ENCODE measurements around the gene ATXN7L3.

Gene ATXN7L3

GRCh38 chr17:44218344-44219107 is 18.8 kb upstream of the ATXN7L3 start:
- peak; percentile 81 for DNase-seq

GRCh38 chr17:44217738-44218343 is 18.2 kb upstream of the ATXN7L3 start:
- DNase-seq: no peak

GRCh38 chr17:44216694-44217093 is 17.0 kb upstream of the ATXN7L3 start:
- DNase-seq: no peak

GRCh38 chr17:44216173-44216572 is 16.5 kb upstream of the ATXN7L3 start:
- no peak for DNase-seq

DNA sequence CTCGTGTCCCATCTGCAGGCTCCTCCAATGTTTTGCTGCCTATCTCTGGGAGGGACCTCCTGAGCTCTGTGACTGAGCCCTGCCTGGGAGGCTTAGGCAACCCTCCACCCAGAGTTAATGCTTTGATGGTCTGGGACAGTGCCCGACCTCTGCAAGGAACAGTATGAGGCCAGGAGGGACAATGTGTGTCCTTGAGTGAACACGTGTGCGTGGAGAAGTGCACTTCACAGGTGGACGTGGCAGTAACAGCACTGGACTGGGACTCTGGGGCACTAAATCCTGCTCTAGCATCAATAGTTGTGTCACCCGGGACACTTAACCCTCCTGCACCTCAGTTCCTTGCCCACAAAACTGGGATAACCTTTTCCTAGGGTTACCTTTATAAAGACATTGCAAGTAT is 15.2 kb upstream of the ATXN7L3 start:
- no peak for DNase-seq

- no peak for DNase-seq
Observed at GRCh38 chr17:44214230-44214494, 14.5 kb upstream of the ATXN7L3 start.

DNA sequence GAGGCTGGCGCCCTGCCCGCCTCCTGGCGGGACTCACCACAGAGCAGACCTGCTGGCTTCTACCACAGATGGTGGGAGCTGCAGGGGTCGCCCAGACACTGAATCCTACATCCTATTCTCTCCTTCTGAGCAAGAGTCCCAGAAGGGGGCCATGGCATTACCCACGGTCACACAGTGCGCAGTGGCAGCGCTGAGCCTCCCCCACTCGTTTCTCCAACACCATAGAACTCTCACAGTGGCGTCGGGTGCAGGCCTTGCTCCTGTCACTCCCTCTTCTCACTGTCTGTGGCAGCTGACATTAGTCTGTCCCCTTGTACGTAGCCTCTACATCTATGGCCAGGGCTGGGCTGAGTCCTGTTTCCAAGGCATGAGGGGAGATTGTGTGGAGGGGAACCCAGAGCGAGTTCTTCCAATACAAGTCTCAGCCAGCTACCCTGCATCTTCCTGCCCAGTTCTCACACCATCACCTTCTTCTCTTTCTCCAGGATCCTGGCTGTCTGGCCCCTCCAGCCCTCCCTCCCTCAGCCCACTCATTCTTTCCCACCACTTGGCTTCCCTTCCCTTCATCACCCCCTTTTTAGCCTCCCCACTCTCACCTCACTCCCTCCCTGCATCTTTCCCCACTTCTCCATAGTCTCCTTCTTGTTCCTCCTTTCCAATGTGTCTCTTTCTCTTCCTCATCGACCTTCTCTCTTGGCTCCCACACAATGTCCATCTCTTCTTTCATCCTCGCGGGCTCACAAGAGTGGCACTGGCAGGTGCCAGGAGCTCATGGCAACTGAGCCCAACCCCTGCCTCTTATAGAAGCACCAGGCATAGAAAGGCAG is 13.9 kb upstream of the ATXN7L3 start:
- no peak for DNase-seq

GRCh38 chr17:44212507-44213402 is 13.1 kb upstream of the ATXN7L3 start:
- no peak for DNase-seq

DNA sequence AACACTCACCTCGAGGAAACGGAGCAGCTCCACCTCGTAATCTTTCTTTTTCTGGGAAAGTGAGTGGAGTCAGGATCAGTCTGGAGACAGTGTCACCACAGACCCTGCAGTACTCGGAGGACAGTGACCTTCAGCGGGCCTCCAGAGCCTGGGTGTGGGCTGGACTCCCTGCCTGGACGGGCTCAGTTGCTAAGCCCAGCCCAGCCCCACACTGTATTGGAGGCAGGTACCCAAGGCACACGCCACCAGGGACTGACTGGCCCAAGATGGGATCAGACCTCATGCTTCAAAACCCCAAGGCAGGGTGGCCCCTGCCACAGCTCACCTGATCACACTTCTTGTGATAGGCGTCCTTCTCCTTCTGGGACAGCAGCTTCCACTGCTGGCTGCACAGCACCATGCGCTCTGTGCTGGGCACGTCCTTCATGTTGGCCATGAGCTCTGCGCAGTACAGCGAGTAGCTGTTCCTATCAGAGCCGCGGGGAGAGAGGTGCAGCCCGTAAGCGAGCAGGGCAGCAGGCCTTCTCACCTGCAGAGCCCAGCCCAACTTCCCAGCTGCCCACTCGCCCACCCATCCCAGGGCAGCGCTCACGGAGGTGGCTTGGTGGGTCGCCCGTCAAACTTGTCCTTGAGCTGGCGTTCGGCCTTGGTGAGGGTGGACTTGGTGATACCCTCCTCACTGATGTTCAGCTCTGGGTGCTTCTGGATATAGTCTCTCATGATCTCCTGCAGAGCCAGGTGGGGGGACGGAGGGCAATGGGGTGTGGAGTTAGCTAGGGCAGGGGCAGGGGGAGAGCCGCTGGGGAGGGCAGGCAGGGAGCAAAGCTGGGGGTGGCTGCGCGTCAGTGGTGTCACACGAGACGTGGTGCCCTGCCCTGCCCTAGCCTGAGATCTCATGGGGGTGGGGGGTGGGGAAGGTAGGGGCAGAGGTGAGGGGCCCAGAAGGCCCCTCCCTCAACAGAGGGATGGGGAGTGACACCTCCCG is 11.9 kb upstream of the ATXN7L3 start:
- DNase-seq: no peak

DNA sequence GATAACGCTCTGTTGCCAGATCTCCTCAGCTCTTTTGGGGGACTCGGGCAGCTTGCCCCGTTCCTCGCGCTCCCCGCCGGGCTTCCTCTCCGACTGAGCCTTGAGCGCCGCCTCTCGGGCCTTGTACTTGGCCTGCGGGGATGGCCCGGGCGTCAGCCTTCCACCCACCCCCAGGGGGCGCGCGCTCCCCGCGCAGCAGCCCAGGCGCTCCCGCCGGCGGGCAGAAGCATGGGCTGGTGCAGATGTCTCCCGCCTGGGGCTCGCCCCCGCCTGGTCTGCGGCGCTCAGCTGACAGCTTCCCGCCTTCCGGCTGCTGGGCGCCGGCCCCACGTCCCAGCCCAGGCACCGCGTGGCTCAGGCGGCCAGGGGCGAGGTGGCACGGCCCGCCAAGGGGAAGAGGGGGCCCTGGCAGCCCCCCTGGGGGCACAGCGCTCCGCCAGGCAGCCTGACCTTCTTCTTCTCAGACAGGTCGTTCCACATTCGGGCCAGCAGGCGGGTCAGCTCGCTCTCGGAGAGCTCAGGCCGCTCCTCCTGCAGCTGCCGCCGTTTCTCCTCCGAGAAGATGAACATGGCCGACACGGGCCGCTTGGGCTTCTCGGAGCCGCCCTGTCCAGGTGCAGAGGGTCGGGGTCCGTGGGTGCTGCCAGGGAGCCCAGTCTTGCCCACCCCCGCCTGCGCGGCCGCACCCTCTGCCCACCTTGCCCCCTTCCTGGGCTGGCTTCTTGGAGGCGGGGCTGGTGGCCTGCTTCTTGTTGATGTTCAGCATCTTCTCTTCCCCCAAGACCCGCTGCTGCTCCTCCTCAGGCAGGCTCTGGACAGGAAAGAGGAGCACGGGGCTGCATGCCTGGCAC is 10.9 kb upstream of the ATXN7L3 start:
- DNase-seq: peak; percentile 86

DNA sequence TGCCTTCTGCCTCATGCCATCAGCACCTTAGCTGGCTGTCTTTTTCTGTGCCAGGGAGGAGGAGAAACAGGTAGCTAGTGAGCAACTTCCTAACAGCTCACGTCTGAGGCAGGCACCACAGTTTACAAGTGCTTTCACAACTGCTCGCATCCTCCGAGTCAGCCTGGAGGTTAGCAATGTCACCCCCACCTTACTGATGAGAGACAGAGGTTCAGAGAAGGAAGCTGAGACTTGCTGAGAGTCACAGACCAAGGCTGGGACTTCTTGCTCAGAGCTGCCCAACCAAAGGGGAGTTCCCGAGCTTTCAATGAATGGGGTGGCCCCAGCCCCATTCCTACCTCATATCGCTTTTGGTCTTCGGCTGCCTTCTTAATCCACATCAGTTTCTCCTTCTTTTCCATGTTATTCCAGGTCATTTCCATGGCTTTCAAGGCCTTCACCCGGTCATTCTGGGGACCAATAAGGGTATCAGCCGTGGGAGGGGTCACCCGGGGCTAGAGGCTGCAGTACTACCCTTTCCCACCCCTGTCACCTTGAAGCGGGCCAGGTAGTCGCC is 10.2 kb upstream of the ATXN7L3 start:
- DNase-seq: no peak

DNA sequence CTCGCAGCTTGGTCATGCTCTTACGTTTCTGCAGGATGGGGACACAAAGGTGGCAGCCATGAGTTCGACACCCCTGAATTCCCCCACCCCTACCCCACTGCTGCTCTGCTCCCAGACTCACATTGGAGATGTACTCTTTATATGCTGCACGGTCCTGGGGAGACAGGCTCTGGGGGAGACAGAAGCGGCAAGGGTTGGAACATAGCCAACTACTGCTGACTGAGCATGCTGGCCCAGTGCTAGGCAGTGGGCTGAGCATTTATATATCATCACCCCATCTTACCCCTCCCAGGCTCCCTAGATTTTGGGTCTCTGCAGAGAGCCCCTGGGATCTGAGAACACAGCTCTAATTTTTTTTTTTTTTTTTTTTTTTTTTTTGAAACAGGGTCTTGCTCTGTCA is 8.1 kb upstream of the ATXN7L3 start:
- no peak for DNase-seq

DNA sequence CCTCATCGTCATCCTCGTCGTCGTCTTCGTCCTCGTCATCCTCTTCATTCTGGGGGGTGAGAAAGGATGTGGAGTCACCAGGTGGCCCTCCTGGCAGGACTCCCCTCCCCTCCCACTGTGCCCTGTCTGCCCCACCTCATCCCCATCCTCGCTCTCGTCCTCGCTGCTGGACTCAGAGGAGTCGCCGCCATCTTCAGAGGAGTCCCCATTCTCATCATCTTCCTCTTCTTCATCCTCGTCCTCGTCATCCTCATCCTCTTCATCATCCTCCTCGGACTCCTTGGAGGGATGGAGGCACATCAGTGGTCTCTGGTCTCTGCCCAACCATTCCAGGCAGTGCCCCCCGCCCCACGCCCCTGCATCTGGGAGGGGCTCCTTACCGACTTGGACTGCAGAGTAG is 7.6 kb upstream of the ATXN7L3 start:
- DNase-seq: no peak

DNA sequence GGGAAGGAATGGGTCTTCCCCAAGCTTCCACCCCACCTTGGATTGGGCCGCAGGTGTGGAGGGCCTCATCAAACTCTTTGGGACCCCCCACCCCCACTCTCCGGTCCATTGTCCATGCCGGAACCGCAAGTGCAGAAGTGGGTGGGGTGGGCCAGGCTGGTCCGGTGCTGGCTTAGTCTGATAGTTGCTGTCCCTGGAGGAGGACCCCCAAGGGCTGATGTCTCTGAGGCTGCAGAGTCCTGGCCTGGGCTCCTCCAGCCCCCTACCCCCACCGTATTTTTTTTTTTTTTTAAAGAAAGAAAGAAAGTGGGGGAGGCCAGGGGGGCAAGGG is 7.1 kb upstream of the ATXN7L3 start:
- no peak for DNase-seq

- DNase-seq: no peak
Observed at GRCh38 chr17:44205962-44206824, 6.5 kb upstream of the ATXN7L3 start.

- DNase-seq: no peak
Observed at GRCh38 chr17:44204441-44204882, 4.8 kb upstream of the ATXN7L3 start.

DNA sequence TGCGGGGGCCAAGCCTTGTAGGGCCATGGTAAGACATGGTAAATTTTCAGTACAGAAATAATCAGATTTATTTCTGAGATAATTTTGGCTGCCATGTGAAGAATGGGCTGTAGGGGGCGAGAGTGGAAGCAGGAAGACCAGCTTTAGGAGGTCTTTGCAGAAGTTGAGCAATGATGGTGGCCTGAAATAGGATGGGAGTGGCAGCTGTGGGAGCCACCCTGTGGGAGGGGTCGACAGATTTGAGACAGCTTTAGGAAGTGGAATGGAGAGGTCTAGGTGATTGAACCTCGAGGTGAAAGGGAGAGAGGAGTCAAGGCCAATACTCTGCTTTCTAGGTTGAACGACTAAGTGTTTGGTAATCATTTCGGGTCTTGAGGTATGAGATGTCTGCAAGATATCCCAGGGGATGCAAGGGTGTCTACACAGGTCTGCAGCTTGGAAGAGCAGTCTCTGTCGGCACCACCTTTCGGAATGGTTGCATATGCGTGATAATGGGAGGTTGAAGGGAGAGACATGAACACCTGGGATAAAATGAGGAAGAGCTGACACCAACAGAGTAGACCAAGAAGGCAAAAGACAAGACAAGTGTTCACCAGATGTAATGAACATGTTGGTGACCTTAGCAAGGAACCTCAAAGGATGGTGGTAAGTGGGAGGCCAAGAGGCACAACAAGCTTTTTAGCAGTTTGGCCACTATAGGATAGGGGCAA is 4.2 kb upstream of the ATXN7L3 start:
- no peak for DNase-seq

- DNase-seq: no peak
Observed at GRCh38 chr17:44202756-44203155, 3.1 kb upstream of the ATXN7L3 start.

All from T1000 (cell line).